Natural killer cell (primary cell): ENCODE data around the gene ARID2. TPM values are rescaled to one million over a fixed set of nuclear protein-coding genes. Genes with fewer than 3 reads are reported as not detected.

Source experiments
- ATAC-seq, 3 donors: fragments of 150-1000 bp in 2 of 3; fragments of 200-7000 bp in 1 of 3; cut with Tn5 transposase; 1 replicate in 1 of 3; 2 replicates in 2 of 3; pipeline ENCODE4 v1.10.0; 2021; ENCODE audit warnings: mild to moderate bottlenecking in 2 of 3, moderate library complexity in 2 of 3
- DNase-seq, 2 donors: peaks; one replicate each; pipeline versions ENCODE4 v3.0.0 to v3.0.0-alpha.2; 2013 to 2021; ENCODE audit warnings: mixed read lengths in 1 of 2
- H3K27ac ChIP-seq: one replicate; pipeline ENCODE4 v1.5.1; 2013; ENCODE audit warnings: mild to moderate bottlenecking, low read length
- H3K27me3 ChIP-seq: one replicate; pipeline ENCODE4 v1.6.1; 2013; ENCODE audit warnings: low read length; ENCODE audit not compliant: control insufficient read depth, insufficient read depth
- H3K36me3 ChIP-seq: one replicate; pipeline ENCODE4 v1.6.1; 2013; ENCODE audit warnings: low read length; ENCODE audit not compliant: control insufficient read depth, insufficient read depth
- H3K4me1 ChIP-seq: one replicate; pipeline ENCODE4 v1.6.1; 2013; ENCODE audit warnings: low read length; ENCODE audit not compliant: control insufficient read depth, insufficient read depth
- H3K4me3 ChIP-seq: one replicate; pipeline ENCODE4 v1.5.1; 2013; ENCODE audit warnings: low read length
- H3K9me3 ChIP-seq: one replicate; pipeline ENCODE4 v1.6.1; 2013; ENCODE audit warnings: low read length; ENCODE audit not compliant: control insufficient read depth, insufficient read depth
- H3K27ac Mint-ChIP-seq, 2 donors: one replicate each; pipeline ENCODE4 v1.8.0; 2022; ENCODE audit warnings: mild to moderate bottlenecking in 2 of 2, mixed read lengths in 2 of 2, moderate library complexity in 1 of 2
- H3K27me3 Mint-ChIP-seq, 2 donors: one replicate each; pipeline ENCODE4 v1.8.0; 2022; ENCODE audit warnings: low read depth in 2 of 2, mixed read lengths in 2 of 2
- H3K36me3 Mint-ChIP-seq: one replicate; pipeline ENCODE4 v1.8.0; 2022; ENCODE audit warnings: mixed read lengths
- H3K4me1 Mint-ChIP-seq, 2 donors: one replicate each; pipeline ENCODE4 v1.8.0; 2022; ENCODE audit warnings: mixed read lengths in 2 of 2
- H3K4me3 Mint-ChIP-seq: one replicate; pipeline ENCODE4 v1.8.0; 2022; ENCODE audit warnings: mild to moderate bottlenecking, moderate library complexity, mixed read lengths
- H3K9me3 Mint-ChIP-seq, 2 donors: one replicate each; pipeline ENCODE4 v1.8.0; 2022; ENCODE audit warnings: mixed read lengths in 2 of 2
- WGBS: methylation state at CpG from one replicate; pipeline ENCODE4 v1.1.7; 2013; ENCODE audit warnings: missing lambda C conversion rate; ENCODE audit not compliant: insufficient coverage; 5-methylcytosine and 5-hydroxymethylcytosine counted together
- intact Hi-C: fragments of 100-400 bp; cut with micrococcal nuclease; formaldehyde crosslinking; loops from one replicate; pipeline ENCODE4 v1.14.2; 2022
- total RNA-seq, 4 donors: library from RNA; stranded (reverse); fragments of 120-200 nt in 1 of 4; gene quantifications; one replicate each; pipeline versions ENCODE4 v1.2.3 to v1.2.4, GENCODE V29; 2013 to 2022
- TF ChIP-seq, protein P1 (sequence below): fragments of 200-600 bp; IDR thresholded peaks from one replicate; pipeline ENCODE4 v1.8.0; 2022; ENCODE audit warnings: antibody characterized with exemption

The ARID2 gene
- total RNA-seq, 3 donors from 2014 or later (not counting 1 experiment from before 2014, with no cell fraction given): 75.2 to 95.7 (median 79.8) TPM

DNA sequence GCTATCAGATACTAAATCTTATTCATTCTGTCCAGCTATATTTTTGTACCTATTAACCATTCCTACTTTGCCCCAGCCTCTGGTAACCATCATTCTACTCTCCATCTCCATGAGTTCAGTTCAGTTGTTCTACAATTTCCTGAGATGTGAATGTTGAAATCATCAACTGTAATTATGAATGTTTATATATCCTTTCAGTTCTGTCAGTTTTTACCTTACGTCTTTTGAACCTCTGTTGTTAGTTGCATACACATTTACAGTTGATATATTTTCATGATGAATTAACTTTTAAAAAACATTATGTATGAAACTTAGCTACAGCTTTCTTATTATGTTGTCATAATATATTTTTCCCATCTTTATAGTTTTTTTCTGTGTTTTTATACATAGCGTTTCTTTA, 102.1 kb downstream of the ARID2 start:
- H3K4me3 ChIP-seq: no peak overlapping the region
- TF ChIP-seq, protein P1, sequence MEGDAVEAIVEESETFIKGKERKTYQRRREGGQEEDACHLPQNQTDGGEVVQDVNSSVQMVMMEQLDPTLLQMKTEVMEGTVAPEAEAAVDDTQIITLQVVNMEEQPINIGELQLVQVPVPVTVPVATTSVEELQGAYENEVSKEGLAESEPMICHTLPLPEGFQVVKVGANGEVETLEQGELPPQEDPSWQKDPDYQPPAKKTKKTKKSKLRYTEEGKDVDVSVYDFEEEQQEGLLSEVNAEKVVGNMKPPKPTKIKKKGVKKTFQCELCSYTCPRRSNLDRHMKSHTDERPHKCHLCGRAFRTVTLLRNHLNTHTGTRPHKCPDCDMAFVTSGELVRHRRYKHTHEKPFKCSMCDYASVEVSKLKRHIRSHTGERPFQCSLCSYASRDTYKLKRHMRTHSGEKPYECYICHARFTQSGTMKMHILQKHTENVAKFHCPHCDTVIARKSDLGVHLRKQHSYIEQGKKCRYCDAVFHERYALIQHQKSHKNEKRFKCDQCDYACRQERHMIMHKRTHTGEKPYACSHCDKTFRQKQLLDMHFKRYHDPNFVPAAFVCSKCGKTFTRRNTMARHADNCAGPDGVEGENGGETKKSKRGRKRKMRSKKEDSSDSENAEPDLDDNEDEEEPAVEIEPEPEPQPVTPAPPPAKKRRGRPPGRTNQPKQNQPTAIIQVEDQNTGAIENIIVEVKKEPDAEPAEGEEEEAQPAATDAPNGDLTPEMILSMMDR: no peak
- no peak overlapping the region for H3K27ac ChIP-seq
- Mint-ChIP-seq H3K4me1 (peaks cover 7 to 24% of the 10 kb centered on the region in 2 donors), H3K36me3 (peaks cover 16% of the 10 kb centered on the region), H3K9me3 (peaks cover 2 to 3% of the 10 kb centered on the region in 2 donors), H3K27me3 (no peaks in the 10 kb centered on the region), H3K4me3 (no peak overlapping the region), H3K27ac (no peak overlapping the region)
- no peak for ATAC-seq
- intact Hi-C loops: no loop called here
- peaks cover 6% of the 10 kb centered on the region for H3K36me3 ChIP-seq
- H3K4me1 ChIP-seq: no peaks in the 10 kb centered on the region
- no peaks in the 10 kb centered on the region for H3K27me3 ChIP-seq
- no CpG with 5 or more reads among the region's 2 CpGs for WGBS
- no peaks in the 10 kb centered on the region for H3K9me3 ChIP-seq
- DNase-seq: no peak

DNA sequence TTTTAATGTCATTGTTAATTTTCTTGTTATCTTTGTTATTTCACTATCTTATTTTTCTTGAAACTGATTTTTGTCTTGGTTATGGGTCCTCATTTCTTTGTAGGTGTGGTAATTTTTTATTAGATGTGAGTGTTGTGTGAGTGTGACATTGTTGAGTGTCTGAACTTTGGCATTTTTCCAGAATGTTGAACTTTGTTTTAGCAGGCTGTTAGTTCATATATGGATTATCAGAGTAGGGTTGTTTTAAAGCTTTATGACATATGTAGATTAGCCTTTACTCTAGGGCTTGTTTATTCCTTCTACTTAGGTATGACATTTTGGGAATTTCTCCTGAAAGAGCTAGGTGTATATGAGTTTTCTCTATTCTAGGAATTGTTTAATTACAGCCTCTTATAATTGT, 103.9 kb downstream of the ARID2 start:
- Histone ChIP-seq H3K27ac (no peak overlapping the region), H3K9me3 (no peaks in the 10 kb centered on the region), H3K4me3 (no peak overlapping the region), H3K4me1 (no peaks in the 10 kb centered on the region), H3K36me3 (peaks cover 22% of the 10 kb centered on the region), H3K27me3 (no peaks in the 10 kb centered on the region)
- Mint-ChIP-seq H3K27ac (no peak overlapping the region), H3K9me3 (peaks cover 2 to 3% of the 10 kb centered on the region in 2 donors), H3K27me3 (no peaks in the 10 kb centered on the region), H3K4me1 (peaks cover 7 to 19% of the 10 kb centered on the region in 2 donors), H3K36me3 (peaks cover 16% of the 10 kb centered on the region), H3K4me3 (no peak overlapping the region)
- TF ChIP-seq, protein P1: no peak
- DNase-seq: no peak
- ATAC-seq: no peak
- intact Hi-C loops: no loop called here

DNA sequence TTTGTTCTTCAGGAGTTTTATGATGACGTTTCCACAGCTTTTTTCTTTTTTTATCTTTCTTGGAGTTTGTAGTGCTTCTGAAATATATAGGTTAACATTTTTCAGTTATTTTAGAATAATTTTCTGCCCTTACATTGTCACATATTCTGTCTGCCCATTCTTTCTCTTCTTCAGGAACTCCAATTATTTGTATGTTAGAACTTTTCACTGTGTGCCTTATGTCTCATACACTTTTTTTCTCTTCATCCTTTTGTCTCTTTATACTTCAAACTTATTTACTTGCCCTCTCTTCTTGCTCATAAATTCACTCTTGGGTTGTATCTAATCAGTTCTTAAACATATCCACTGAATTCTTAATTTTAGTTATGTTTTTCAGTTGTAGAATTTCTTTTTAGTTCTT, 105.3 kb downstream of the ARID2 start:
- Histone ChIP-seq H3K27me3 (no peaks in the 10 kb centered on the region), H3K36me3 (peaks cover 32% of the 10 kb centered on the region), H3K27ac (no peak overlapping the region), H3K4me1 (no peaks in the 10 kb centered on the region), H3K9me3 (no peaks in the 10 kb centered on the region), H3K4me3 (no peak overlapping the region)
- no peak overlapping the region for H3K4me3 Mint-ChIP-seq
- no peak overlapping the region for H3K27ac Mint-ChIP-seq
- peaks cover 7 to 19% of the 10 kb centered on the region in 2 donors for H3K4me1 Mint-ChIP-seq
- ATAC-seq (no peak), DNase-seq (no peak)
- no CpG with 5 or more reads among the region's 1 CpG for WGBS
- peaks cover 2 to 3% of the 10 kb centered on the region in 2 donors for H3K9me3 Mint-ChIP-seq
- H3K36me3 Mint-ChIP-seq: peaks cover 18% of the 10 kb centered on the region
- H3K27me3 Mint-ChIP-seq: no peaks in the 10 kb centered on the region
- TF ChIP-seq, protein P1: no peak
- intact Hi-C loops: no loop called here

DNA sequence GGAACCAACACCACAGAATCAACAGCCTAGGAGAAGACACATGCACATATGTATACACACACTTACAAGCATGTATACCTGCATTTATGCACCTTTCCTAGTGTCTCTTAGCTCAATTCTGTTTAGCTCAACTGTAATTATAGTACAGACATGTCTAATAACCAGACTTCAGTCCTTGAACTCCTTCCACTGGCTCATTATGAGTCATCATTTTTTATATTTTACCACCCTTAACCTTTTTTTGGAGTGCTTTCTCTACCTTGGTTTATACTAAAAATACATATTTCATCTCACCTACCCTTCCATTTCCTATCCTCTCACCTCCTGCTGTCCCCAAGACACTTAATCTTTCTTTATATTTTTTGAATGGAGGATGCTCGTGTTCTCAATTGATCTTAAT, 110.4 kb downstream of the ARID2 start:
- no peak overlapping the region for H3K27ac ChIP-seq
- peaks cover 19% of the 10 kb centered on the region for H3K36me3 Mint-ChIP-seq

More for the DNA sequence above, 110.4 kb downstream of the ARID2 start:
- Histone ChIP-seq H3K4me3 (no peak overlapping the region), H3K36me3 (peaks cover 60% of the 10 kb centered on the region), H3K9me3 (no peaks in the 10 kb centered on the region), H3K27me3 (no peaks in the 10 kb centered on the region), H3K4me1 (no peaks in the 10 kb centered on the region)
- WGBS: no CpG with 5 or more reads among the region's 1 CpG
- intact Hi-C loops: no loop called here
- no peaks in the 10 kb centered on the region for H3K9me3 Mint-ChIP-seq
- ATAC-seq (no peak), DNase-seq (no peak)
- H3K27me3 Mint-ChIP-seq: no peaks in the 10 kb centered on the region
- H3K4me1 Mint-ChIP-seq: peaks cover 0 to 6% of the 10 kb centered on the region in 2 donors
- H3K4me3 Mint-ChIP-seq: no peak overlapping the region
- TF ChIP-seq, protein P1: no peak
- peak overlapping the region in 1 of 2 donors; percentile 24 for H3K27ac Mint-ChIP-seq
